Chondrocyte (in vitro differentiated cells): Measurements from ENCODE around the gene CNTF. TPM values are rescaled to one million over a fixed set of nuclear protein-coding genes. Genes with fewer than 3 reads are reported as not detected.

Source experiments
- DNase-seq: peaks from one replicate; pipeline ENCODE4 v3.0.0; 2021; ENCODE audit warnings: mixed read lengths, low spot score
- H3K27ac Mint-ChIP-seq: one replicate; pipeline ENCODE4 v1.8.0; 2021; ENCODE audit warnings: mild to moderate bottlenecking, moderate library complexity, mixed read lengths; ENCODE audit not compliant: unreplicated experiment
- H3K27me3 Mint-ChIP-seq: 2 replicates; pipeline ENCODE4 v1.8.0; 2021; ENCODE audit warnings: low read depth, mixed read lengths
- H3K36me3 Mint-ChIP-seq: 2 replicates; pipeline ENCODE4 v1.8.0; 2021; ENCODE audit warnings: low read depth, mixed read lengths
- H3K4me1 Mint-ChIP-seq: 2 replicates; pipeline ENCODE4 v1.8.0; 2021; ENCODE audit warnings: low read depth, mild to moderate bottlenecking, mixed read lengths
- H3K4me3 Mint-ChIP-seq: one replicate; pipeline ENCODE4 v1.8.0; 2021; ENCODE audit warnings: mild to moderate bottlenecking, moderate library complexity, mixed read lengths; ENCODE audit not compliant: unreplicated experiment
- H3K9me3 Mint-ChIP-seq: 2 replicates; pipeline ENCODE4 v1.8.0; 2021; ENCODE audit warnings: low read depth, mixed read lengths
- total RNA-seq: library from RNA; stranded (reverse); gene quantifications from 3 replicates; pipeline ENCODE4 v1.2.1, GENCODE V29; 2021
- TF ChIP-seq, protein P1 (sequence below): fragments of 200-600 bp; sonication (generic); IDR thresholded peaks from 2 replicates; pipeline ENCODE4 v1.5.0; 2021; ENCODE audit warnings: antibody characterized with exemption, mild to moderate bottlenecking, moderate library complexity

CNTF gene
- total RNA-seq, 1 donor from 2014 or later: 0.92 TPM

DNA sequence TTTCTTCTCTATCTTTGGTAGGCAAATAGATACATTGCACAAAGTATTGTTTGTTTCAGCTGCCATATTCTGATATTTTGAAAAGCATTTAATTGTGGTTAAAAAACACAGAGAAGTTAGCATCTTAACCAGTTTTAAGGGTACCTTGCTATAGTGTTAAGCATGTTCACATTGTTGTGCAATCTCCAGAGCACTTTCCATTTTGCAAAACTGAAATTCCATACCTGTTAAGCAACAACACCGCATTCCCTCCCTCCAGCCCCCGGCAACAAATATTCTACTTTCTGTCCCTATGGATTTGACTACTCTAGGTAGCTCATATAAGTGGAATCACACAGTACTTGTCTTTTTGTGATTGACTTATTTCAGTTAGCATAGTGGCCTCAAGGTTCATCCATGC, 33.9 kb downstream of the CNTF start:
- DNase-seq: no peak
- Mint-ChIP-seq H3K4me1 (no peaks in the 10 kb centered on the region), H3K27me3 (peaks cover 8% of the 10 kb centered on the region), H3K9me3 (no peaks in the 10 kb centered on the region), H3K4me3 (no peak overlapping the region), H3K36me3 (no peaks in the 10 kb centered on the region), H3K27ac (no peak overlapping the region)
- TF ChIP-seq, protein P1, sequence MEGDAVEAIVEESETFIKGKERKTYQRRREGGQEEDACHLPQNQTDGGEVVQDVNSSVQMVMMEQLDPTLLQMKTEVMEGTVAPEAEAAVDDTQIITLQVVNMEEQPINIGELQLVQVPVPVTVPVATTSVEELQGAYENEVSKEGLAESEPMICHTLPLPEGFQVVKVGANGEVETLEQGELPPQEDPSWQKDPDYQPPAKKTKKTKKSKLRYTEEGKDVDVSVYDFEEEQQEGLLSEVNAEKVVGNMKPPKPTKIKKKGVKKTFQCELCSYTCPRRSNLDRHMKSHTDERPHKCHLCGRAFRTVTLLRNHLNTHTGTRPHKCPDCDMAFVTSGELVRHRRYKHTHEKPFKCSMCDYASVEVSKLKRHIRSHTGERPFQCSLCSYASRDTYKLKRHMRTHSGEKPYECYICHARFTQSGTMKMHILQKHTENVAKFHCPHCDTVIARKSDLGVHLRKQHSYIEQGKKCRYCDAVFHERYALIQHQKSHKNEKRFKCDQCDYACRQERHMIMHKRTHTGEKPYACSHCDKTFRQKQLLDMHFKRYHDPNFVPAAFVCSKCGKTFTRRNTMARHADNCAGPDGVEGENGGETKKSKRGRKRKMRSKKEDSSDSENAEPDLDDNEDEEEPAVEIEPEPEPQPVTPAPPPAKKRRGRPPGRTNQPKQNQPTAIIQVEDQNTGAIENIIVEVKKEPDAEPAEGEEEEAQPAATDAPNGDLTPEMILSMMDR: no peak

DNA sequence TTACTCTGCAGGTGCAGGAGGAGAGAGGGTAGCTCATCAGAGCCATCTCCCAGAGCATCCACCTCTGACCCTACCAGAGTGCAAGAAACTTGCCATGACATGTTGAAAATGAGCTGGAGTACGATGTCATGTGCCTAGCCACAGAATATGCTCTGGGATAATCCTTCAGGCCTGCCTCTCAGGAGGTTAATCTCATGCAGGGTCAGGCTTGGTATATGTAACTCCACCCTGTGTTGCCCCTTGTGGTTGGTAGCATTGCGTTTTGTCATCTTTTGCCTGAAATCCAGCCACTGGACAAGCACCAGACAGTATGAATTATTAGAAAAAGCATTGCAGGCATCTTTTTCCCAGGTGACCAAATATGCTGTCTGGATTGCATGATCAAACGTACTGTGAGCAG, 36.2 kb downstream of the CNTF start:
- H3K4me3 Mint-ChIP-seq: no peak overlapping the region
- H3K9me3 Mint-ChIP-seq: no peaks in the 10 kb centered on the region
- no peaks in the 10 kb centered on the region for H3K36me3 Mint-ChIP-seq
- TF ChIP-seq, protein P1: no peak
- H3K27ac Mint-ChIP-seq: no peak overlapping the region
- no peak for DNase-seq
- H3K4me1 Mint-ChIP-seq: no peaks in the 10 kb centered on the region
- H3K27me3 Mint-ChIP-seq: peaks cover 14% of the 10 kb centered on the region

DNA sequence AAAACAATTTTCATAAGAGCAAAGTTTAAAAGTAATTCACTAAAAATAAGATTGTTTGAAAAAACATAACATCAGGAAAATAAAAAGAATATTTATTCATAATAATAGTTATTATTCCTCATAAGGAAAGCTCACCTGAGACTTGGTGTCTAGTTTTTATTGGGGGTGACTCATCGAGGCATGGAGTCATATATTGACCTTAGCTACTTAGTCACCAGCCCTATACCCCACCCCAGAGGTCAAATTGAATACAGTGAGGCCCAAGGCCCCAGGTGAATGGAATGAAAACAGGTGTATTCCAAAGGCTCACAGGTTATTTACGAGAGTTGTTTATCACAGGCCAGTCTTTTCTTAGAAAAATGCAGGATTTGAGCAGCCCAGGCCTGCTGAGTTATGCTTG, 36.9 kb downstream of the CNTF start:
- DNase-seq: no peak
- no peak overlapping the region for H3K4me3 Mint-ChIP-seq
- H3K27ac Mint-ChIP-seq: no peak overlapping the region
- no peaks in the 10 kb centered on the region for H3K4me1 Mint-ChIP-seq
- TF ChIP-seq, protein P1: no peak
- no peaks in the 10 kb centered on the region for H3K36me3 Mint-ChIP-seq
- H3K9me3 Mint-ChIP-seq: no peaks in the 10 kb centered on the region
- H3K27me3 Mint-ChIP-seq: peaks cover 18% of the 10 kb centered on the region

DNA sequence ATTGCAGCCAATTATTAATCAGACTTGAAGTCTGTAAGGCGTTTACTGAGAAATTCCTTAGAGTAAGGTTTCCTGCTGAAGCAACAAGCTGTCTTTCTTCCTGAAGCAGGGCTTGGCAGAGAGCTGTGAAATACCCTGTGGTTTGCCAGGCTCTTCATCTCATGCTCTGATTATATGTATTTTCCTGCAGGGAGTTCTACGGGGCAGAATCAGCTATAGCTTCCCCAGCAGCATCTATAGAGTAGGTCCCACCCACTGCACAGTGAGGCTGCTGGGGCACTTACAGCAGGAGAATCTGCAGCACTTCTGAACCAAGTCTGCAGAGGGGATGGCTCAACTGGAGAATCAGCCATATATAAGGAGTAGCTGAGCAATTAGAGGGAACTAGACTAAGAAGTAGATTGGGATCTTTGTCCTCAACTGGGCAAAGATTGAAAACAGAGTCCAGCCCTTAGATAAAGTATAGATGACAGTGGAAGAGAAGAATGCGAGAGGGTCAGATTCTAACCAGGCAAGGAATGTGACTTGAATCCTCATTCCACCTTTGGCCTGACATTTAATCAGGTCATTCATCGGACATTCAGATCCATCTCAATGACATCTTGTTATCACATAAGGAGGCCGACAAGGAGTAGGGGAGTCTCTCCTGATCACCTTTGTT, 37.6 kb downstream of the CNTF start:
- Mint-ChIP-seq H3K27me3 (peaks cover 18% of the 10 kb centered on the region), H3K4me3 (no peak overlapping the region), H3K36me3 (no peaks in the 10 kb centered on the region), H3K27ac (no peak overlapping the region), H3K4me1 (no peaks in the 10 kb centered on the region), H3K9me3 (no peaks in the 10 kb centered on the region)
- no peak for DNase-seq
- TF ChIP-seq, protein P1: no peak

DNA sequence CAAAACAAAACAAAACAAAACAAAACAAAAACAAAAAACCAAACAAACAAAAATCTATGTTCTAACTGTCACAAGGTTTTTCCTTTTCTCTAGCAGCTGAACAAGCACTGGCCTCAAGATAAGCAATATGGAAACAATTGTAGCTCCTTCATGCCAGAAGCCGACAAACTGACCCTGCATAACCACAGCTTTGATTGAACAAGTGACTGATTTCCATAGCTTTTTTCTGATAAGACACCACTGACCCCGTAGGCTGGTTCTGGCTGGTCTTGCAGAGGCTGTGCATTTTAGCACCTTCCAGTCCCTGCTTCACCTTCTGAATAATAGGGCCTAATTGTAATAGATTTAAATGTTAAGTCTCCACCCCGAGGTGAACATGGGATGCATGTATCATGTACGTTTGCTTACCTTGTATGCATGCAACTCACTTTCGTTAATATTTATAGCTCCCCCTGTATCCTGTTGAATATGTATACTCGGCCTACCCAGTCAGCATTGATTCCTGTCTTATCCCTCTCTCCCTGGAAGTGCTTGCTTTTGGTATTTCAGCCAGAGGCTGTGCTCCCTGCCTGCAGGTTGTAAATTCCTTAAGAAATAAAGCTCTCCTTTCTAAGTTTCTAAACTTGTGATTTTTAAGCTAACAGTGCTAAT, 49.6 kb downstream of the CNTF start:
- H3K27ac Mint-ChIP-seq: no peak overlapping the region
- TF ChIP-seq, protein P1: no peak
- H3K9me3 Mint-ChIP-seq: no peaks in the 10 kb centered on the region
- no peak overlapping the region for H3K4me3 Mint-ChIP-seq
- DNase-seq: no peak
- H3K36me3 Mint-ChIP-seq: no peaks in the 10 kb centered on the region
- H3K4me1 Mint-ChIP-seq: no peaks in the 10 kb centered on the region
- peaks cover 5% of the 10 kb centered on the region for H3K27me3 Mint-ChIP-seq
